Measurements from ENCODE around the gene GTF3C5.
"Not testable (repeated sequence)": the region's sequence is repeated elsewhere in the genome, so short reads cannot be mapped to it uniquely, and the experiment has no call there.

Gene GTF3C5

DNA sequence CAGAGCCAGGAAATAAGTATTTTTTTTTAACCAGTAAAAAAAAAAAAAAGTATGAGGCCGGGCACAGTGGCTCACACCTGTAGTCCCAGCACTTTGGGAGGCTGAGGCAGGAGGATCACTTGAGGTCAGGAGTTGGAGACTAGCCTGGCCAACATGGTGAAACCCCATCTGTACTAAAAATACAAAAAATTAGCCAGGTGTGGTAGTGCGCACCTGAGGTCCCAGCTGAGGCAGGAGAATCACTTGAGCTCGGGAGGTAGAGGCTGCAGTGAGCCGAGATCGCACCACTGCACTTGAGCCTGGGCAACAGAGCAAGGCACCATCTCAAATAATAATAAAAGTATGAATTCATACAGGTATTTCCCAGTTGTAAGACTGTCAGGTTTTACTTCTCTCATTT is 41.4 kb downstream of the GTF3C5 start:
- DNase-seq = not testable (repeated sequence)

DNA sequence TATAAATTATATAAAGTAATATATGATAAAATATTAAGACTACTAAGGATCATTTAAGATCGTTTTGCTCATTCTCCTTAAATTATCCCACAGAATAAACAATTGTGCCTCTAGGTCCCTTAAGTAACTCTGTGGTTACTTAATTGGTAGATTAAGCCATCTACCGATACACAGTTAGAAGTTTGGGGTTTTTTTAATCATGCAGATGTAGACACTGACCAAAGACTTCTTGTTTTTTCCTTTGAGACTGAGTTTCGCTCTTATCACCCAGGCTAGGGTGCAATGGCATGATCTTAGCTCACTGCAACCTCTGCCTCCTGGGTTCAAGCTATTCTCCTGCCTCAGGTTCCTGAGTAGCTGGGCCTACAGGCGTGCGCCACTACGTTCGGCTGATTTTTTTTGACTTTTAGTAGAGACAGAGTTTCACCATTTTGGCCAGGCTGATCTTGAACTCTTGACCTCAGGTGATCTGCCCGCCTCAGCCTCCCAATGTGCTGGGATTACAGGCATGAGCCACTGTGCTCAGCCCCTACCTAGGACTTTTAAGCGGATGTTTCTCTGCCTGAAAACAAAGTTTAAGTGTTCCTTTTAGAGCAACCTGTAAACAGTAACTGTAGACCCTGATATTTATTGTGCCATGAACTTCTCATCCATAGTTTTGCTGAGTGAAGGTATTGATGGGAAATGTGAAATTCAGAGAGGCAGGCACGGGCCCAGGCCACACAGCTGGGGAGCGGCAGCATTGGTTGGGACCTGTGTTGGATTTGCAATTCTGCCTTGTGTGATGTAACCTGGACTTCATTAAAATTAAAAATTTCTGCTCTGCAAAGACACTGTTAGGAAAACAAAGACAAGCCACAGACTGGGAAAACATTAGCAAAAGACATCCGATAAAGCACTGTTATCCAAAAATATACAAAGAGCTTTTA is 42.6 kb downstream of the GTF3C5 start:
- DNase-seq = no peak

DNA sequence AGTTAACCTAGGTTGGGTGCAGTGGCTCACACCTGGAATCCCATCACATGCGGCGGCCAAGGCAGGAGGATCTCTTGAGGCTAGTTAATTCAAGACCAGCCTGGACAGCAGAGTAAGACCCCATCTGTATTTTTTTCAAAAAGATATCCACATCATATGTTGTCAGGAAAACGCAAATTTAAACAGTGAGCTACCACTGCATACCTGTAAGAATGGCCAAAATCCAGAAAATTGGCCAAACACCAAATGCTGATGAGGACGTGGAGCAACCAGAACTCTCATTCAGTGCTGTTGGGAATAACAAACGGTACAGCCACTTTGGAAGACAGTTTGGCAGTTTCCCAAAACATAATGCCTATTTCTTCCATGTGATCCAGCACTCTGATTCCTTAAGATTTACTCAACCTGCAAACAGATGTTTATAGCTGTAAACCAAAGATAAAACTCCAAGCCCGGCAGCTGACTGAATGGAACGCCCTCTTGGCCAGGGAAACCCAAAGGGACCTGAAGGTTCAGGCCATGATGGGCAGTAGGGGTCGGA is 43.4 kb downstream of the GTF3C5 start:
- DNase-seq = no peak

DNA sequence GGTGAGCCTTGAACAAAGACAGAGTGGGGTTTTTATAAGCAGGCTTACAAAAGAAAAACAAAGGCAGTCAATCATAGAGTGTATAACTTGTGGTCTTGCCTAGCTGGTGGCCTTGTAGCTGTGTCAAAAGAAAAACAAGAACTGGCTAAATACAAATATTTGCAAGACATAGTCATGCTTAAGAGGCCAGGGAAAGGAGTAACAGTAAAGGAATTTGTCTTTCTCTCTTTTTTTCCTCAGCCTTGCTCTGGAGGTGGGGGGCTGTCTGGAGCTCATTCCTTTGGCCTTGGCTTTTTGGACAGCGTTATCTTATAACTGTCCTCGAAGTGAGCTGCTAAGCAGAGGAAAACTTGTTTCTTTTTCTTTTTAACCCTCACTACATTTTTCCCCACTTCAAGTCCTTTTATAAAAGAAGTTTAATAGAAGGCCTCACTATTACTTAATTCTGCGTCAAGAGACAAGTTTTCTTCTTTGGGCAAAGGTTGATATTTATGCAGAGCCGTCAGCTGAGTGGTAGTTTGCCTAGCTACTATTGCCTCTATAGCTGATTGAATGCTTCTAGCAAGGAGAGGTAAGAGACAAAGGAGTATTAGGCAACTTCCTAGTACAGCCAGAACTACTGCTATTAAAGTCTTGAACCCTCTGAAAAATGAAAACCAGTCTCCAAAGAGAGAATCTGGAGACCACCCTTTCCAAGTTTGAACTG is 45.3 kb downstream of the GTF3C5 start:
- no peak for DNase-seq

DNA sequence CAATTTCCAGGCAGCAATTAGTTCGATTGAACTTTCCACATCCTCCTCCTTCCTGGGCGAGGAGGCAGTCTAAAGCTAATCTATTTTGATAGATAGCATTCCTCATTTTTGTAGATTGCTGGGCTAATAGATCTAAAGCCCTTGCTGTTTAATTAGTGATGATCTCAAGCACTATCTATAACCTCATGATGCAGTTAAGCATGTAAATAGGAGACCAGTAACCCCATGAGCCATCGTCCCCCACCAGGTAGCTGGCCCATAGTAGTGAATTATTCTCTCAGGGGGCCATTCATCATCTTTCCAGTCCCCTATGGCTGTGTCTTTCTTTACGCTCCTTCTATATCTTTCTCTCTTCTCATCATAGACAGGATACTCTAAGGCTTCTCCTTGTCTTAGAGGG is 45.9 kb downstream of the GTF3C5 start:
- DNase-seq = no peak

DNA sequence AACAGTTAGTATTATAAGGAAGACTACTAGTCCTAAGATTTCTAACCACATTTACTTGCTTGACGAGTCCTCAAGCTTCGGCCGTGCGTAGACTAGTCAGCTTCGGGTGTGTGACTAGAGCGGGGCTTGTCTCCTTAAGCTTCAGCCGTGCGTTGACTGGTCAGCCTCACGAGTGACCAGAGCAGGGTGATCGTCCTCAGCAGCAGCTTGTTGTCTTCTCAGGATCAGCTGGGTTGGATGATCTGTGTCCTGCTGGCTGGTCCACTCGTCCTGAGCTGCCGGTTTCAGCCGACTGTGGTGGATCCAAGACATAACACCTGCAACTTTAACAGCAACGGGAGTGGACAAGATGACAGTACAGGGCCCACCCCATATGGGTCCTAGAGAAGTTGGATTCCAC is 47.7 kb downstream of the GTF3C5 start:
- no peak for DNase-seq

DNA sequence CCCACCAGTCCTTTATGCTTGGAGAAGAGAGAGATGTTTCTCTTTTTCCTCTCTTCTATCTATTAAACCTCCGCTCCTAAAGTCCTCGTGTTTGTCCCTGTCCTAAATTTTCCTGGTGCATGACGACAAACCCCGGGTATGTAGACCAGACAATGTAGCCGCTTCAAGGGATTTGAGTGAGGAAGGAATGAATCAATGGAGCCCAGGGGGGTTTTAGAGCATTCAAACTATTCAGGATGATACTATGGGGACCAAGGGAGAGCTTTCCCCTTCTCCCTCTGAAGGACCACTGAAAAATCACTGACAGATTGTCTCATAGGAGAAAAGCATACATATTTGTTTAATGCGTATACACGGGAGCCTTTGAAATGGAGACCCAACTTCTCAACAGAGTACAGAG is 49.4 kb downstream of the GTF3C5 start:
- no peak for DNase-seq

DNA sequence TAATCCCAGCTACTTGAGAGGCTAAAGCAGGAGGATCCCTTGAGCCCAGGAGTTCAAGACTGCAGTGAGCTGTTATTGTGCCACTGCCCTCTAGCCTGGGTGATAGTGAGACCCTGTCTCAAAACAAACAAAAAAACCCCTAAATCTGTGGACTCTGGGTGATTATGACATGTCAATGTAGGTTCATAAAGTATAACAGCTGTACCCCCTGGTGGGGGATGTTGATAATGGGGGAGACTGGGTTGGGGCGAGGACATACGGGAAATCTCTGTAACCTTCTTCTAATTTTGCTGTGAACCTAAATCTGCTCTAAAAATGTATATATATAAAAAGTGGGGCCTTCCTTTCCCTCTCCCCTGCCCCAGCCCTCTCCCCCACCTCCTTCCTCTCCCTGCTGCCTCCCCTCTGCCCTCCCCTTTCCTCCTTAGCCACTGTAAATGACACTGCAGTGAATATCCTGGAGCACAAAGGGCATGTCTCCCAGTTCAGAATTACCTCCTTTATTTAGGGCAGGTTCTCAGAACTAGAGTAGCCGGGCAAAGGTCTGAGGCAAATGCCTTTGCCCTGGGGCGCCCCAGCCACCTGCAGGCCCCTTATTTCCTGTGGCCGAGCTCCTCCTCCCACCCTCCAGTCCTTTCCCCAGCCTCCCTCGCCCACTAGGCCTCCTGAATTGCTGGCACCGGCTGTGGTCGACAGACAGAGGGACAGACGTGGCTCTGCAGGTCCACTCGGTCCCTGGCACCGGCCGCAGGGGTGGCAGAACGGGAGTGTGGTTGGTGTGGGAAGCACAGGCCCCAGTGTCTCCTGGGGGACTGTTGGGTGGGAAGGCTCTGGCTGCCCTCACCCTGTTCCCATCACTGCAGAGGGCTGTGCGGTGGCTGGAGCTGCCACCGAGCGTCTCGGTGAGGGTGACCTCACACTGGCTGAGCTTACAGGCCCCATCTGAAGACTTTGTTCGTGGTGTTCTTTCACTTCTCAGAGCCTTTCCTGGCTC is 50.3 kb downstream of the GTF3C5 start:
- DNase-seq = not testable (repeated sequence)

DNA sequence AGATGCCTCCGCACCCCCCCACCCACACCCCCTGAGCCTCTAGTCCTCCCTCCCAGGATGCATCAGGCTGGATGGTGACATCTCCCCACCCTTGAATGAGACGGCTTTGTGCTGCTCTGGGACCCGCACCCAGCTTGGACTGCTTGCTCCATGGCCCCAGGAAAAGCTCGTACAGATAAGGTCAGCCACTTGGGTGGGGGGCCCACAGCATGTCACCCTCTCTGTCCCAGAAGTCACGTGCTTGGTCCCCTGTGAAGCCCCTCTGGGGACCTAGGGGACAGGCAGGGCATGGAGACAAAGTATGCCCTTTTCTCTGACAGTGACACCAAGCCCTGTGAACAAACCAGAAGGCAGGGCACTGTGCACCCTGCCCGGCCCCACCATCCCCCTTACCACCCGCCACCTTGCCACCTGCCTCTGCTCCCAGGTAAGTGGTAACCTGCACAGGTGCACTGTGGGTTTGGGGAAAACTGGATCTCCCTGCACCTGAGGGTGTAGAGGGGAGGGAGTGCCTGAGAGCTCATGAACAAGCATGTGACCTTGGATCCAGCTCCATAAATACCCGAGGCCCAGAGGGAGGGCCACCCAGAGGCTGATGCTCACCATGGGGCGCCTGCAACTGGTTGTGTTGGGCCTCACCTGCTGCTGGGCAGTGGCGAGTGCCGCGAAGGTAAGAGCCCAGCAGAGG is 51.3 kb downstream of the GTF3C5 start:
- DNase-seq = not testable (repeated sequence)

DNA sequence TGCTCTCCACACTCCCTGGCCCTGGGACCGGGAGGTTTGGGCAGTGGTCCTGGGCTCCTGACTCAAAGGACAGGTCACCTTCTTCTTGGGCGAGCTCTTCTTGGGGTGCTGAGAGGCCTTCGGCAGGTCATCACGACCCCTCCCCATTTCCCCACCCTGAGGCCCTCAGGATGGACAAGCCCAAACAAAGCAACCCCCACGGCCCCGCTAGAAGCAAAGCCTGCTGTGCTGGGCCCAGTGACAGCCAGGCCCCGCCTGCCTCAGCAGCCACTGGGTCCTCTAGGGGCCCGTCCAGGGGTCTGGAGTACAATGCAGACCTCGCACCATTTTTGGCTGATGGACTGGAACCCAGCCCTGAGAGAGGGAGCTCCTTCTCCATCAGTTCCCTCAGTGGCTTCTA is 52.9 kb downstream of the GTF3C5 start:
- not testable (repeated sequence) for DNase-seq

DNA sequence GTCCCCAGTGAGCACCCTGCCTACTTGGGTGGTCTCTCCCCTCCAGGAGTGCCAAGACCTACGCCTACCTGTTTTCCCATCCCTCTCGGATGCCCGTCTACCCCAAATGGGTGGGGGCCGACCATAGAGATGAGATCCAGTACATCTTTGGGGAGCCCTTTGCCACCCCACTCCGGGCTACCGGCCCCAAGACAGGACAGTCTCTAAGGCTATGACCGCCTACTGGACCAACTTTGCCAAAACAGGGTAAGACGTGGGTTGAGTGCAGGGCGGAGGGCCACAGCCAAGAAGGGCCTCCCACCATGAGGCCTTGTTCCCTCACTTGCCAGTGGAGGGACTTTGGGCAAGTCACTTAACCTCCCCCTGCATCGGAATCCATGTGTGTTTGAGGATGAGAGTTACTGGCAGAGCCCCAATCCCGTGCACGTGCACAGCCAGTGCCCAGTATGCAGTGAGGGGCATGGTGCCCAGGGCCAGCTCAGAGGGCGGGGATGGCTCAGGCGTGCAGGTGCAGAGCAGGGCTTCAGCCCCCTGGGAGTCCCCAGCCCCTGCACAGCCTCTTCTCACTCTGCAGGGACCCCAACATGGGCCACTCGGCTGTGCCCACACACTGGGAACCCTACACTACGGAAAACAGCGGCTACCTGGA is 55.5 kb downstream of the GTF3C5 start:
- DNase-seq = not testable (repeated sequence)

DNA sequence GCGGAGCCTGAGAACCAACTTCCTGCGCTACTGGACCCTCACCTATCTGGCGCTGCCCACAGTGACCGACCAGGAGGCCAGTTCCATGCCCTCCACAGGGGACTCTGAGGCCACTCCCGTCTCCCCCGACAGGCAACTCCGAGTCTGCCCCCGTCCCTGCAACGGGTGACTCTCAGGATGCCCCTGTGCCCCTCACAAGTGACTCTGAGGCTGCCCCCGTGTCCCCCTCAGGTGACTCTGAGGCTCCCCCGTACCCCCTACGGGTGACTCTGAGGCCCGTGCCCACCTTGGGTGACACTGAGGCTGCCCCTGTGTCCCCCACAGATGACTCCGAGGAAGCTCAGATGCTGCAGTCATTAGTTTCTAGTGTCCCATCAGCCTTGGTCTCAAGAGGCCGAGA is 56.1 kb downstream of the GTF3C5 start:
- DNase-seq = no peak

DNA sequence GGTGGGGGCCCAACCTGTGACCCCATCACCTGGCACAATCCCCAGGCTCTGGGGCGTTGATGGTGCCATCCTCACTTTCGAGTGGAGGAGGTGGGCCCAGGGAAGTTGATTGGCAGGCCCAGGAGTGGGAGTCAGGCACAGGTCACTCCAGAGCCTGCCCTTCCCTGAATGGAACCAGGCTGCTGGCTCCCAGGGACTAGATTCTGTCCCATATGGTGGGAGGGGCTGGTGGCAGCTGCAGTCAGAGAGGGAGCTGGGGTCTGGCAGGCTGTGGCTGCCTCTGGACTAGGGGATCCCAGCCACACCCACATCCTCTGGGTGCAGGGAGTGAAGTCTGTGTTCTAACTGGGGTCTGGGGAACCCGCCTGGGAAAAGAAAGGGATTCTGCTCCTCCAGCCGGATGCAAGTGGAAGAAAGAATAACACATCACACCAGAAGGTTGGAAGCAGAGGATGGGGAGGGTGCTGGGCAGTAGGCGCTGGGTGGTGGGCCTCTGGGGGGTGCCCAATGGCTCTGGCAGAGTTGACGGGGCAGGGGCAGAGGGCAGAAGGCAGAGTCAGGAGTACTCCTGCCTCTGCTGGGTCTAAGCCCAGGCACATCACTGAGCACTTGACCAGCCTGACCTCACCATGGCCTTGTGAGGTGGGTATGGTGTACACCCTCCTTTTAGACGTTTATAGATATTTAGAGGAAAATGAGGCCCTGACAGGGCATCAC is 56.8 kb downstream of the GTF3C5 start:
- DNase-seq = no peak

DNA sequence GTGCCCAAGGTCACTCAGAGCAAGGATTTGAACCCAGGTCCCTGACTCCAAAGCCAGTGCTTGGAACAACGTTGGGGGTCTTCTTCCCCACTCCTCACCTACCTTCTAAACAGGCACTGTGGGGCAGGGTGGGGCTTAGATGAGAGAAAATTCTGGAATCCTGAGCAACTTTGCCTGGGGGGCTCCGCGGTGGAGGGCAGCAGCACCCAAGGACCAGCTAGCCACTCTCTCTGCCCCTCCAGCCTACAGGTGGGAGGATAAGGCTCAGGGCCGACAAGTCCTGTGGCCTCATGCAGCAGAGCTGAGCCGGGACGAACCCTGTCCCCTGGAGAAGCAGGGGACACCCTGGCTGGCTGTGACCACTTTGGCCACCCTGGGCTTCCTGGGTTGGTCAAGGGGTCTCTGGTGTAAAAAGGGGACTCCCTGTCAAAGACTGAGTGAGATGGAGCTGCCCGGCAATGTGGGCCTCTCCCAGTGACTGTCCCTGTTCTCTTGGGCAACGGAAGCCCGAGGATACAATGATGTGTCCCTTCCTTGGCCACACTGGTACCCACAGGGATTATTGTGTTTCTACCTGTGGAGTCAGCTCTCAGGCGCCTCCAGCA is 57.5 kb downstream of the GTF3C5 start:
- DNase-seq = no peak

DNA sequence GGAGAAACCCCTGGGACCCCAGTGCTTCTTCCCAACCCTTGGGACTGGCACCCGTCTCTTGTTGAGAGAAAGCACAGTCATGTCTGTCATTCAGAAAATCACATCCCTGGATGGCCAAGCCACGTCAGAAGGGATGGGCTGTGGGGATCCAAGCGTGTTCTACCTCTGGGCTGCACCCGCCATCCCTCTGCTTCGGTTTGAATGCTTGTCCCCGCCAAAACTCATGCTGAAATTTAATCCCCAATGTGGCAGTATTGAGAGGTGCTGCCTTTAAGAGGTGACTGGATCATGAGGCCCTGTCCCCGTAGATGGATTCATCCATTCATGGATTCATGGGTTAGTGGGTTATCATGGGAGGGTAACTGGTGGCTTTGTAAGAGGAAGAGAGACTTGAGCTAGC is 58.0 kb downstream of the GTF3C5 start:
- DNase-seq = no peak

DNA sequence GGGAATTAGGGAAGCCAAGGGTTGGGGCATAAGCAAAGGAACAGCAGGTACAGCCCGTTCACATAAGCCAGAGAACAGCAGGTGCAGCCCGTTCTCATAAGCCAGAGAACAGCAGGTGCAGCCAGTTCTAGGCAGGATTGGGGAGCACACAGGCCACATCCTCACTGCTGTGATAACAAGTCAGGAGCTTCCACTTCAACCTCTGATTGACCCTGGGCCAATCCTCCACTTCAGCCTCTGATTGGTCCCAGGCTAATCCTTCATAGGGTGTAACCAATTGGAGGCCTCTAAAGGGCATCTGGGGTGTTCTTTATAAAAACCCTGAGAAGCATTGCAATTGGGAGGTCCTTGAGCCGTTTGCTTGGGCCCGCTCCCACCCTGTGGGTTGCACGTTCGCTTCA is 58.5 kb downstream of the GTF3C5 start:
- DNase-seq = no peak

DNA sequence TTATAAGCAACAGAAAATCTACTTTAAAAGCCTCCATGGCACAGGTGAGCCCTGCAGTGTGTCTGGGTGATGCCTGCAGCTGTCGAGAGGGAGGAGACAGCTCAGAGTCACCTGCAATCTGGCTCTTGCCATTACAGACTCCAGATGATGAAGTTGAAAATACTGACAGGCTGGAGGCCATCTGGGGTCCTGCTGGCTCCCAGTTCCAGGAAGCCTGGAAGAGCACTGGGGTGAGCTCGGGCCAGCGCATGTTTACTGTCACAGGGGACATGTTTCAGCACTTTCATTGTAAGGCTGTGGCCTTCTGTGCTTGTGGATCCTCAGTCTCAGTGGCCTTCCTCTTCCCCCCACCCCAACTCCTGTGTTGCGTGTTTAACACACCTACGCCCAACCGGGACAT is 59.4 kb downstream of the GTF3C5 start:
- no peak for DNase-seq

DNA sequence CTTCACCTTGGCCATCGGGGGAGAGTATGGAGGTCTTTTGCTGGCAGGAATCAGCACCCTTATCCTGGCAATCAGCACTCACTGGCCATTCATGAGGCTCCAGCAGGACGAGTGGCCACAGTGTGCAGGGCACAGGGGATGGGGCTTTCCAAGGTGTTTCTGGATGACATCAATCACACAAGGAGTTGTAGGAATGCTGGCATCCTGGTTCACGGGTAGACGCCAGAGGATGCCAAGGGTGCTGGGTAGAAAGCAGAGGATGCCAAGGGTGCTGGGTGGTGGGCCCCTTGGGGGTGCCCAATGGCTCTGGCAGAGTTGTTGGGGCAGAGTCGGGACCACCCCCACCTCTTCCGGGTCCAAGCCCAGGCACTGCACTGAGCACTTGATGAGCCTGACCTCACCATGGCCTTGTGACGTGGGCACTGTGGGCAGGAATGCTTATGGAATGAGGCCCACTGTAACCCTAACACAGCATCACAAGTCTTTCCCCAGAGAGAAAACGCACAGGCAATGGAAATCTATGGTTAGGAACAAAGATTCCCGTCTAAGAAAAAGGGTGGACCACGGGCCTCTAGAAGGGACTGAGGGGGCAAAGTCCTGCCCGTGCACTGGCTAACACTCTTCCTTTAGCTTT is 60.1 kb downstream of the GTF3C5 start:
- DNase-seq = no peak

DNA sequence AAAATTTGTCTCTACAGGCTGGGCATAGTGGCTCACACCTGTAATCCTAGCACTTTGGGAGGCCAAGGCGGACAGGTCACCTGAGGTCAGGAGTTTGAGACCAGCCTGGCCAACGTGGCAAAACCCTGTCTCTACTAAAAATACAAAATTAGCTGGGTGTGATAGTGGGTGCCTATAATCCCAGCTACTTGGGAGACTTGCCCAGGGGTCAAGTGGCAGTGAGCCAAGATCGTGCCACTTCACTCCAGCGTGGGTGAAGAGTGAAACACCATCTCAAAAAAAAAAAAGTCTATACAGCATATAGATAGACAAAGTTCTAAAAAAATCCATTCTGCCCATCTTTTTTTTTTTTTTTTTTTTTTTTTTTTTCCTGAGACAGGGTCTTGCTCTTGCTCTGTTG is 63.6 kb downstream of the GTF3C5 start:
- DNase-seq = not testable (repeated sequence)

DNA sequence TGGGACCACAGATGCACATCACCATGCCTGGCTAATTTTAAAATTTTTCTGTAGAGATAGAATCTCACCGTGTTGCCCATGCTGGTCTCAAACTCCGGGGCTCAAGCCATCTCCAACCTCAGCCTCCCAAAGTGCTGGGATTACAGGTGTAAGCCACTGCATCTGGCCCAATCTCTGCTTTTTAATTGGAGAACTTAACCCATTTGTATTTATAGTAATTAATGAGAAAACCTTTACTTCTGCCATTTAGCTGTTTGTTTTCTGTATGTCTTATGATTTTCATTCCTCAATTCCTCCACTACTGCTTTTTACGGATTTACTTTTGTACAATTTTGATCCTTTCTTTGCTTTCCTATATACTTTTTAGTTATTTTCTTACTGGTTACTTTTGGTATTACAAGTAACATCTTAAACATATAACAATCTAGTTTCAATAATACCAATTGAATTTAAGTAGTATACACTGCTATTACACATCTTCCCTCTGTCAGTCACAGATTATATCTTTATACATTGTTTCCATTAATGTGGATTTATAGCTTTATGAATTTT is 64.1 kb downstream of the GTF3C5 start:
- no peak for DNase-seq

Data from CD4-positive, alpha-beta T cell treated with Interleukin-15 for 1 hour (primary cell).